Gastrocnemius medialis (tissue), 4 donors: ENCODE data around the gene ADAM12.

Experiments
- POLR2A ChIP-seq, 2 donors: fragments of 450-650 bp; IDR thresholded peaks; one replicate each; pipeline ENCODE4 v1.6.1; 2017; ENCODE audit warnings: antibody characterized with exemption in 2 of 2, mild to moderate bottlenecking in 2 of 2, moderate library complexity in 2 of 2
- TF ChIP-seq, protein P1 (sequence below), 5 experiments: fragments of 450-650 bp in 3 of 5; fragments of 200-600 bp in 2 of 5; sonication (generic) in 2 of 5; IDR thresholded peaks in 4 of 5; conservative IDR thresholded peaks in 1 of 5; 1 replicate in 4 of 5; 2 replicates in 1 of 5; pipeline ENCODE4 v1.5.1; 2016 to 2019; ENCODE audit warnings: antibody characterized with exemption in 5 of 5, mild to moderate bottlenecking in 3 of 5, moderate library complexity in 3 of 5

DNA sequence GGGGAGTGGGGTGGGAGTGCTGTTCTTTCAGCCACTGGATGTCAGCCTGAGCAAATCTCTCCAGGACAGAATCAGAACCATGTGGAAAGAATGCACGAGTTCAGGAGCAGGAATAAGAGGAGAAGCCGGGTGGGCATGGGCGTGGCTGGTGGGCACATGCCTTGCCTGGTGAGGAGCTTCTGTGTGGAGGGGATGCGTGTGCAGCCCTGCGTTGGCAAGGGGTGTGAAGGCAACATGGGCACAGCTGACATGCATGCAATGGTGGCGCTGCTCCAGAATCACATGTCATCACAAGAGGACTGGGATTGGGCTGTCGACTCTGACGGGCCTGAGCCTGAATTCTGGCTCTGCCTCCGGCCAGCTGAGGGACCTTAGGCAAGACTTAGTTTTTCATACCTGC, 162.1 kb downstream of the ADAM12 start:
- TF ChIP-seq, protein P1, sequence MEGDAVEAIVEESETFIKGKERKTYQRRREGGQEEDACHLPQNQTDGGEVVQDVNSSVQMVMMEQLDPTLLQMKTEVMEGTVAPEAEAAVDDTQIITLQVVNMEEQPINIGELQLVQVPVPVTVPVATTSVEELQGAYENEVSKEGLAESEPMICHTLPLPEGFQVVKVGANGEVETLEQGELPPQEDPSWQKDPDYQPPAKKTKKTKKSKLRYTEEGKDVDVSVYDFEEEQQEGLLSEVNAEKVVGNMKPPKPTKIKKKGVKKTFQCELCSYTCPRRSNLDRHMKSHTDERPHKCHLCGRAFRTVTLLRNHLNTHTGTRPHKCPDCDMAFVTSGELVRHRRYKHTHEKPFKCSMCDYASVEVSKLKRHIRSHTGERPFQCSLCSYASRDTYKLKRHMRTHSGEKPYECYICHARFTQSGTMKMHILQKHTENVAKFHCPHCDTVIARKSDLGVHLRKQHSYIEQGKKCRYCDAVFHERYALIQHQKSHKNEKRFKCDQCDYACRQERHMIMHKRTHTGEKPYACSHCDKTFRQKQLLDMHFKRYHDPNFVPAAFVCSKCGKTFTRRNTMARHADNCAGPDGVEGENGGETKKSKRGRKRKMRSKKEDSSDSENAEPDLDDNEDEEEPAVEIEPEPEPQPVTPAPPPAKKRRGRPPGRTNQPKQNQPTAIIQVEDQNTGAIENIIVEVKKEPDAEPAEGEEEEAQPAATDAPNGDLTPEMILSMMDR (IDR thresholded peaks at IDR 0.05 in 4 of 5, conservative IDR thresholded peaks at IDR 0.05 in 1 of 5), result no peak
- no peak for TF ChIP-seq POLR2A (IDR thresholded peaks at IDR 0.05)
